K562 (cell line): ENCODE results near the gene EHMT2. TPM values are rescaled to one million over a fixed set of nuclear protein-coding genes. Genes with fewer than 3 reads are reported as not detected.

ENCODE experiments used
- BACH1 ChIP-seq: fragments of 200-800 bp; sonication (Bioruptor generic); IDR thresholded peaks from 2 replicates; pipeline ENCODE4 v1.6.1; 2016; ENCODE audit warnings: missing genetic modification characterization, missing compliant biosample characterization
- CBFA2T3 ChIP-seq: fragments of 450-650 bp; IDR thresholded peaks from 2 replicates; pipeline ENCODE4 v1.6.1; 2017
- CTBP1 ChIP-seq: fragments of 450-650 bp; IDR thresholded peaks from 2 replicates; pipeline ENCODE4 v1.6.1; 2016; ENCODE audit warnings: borderline replicate concordance
- E2F3 ChIP-seq: fragments of 250-450 bp; sonication (Bioruptor Pico); IDR thresholded peaks from 2 replicates; pipeline ENCODE4 v1.4.0; 2020; ENCODE audit warnings: mild to moderate bottlenecking
- ETV5 ChIP-seq: sonication (generic); formaldehyde crosslinking; IDR thresholded peaks from 2 replicates; pipeline ENCODE4 v1.4.0; 2020; ENCODE audit warnings: low read depth, mild to moderate bottlenecking, missing genetic modification reagents
- HIVEP1 ChIP-seq: fragments of 250-450 bp; sonication (Bioruptor Pico); IDR thresholded peaks from 2 replicates; pipeline ENCODE4 v1.4.0; 2020; ENCODE audit warnings: mild to moderate bottlenecking
- NR4A1 ChIP-seq, 2 experiments: fragments of 250-450 bp in 1 of 2; fragments of 450-650 bp in 1 of 2; sonication (Bioruptor Pico) in 1 of 2; IDR thresholded peaks; 2 replicates each; pipeline versions ENCODE4 v1.4.0 to v1.6.1; 2016 to 2020; ENCODE audit warnings: mild to moderate bottlenecking in 2 of 2, missing compliant biosample characterization in 1 of 2, missing genetic modification characterization in 1 of 2, moderate library complexity in 1 of 2
- SMAD1 ChIP-seq: fragments of 150-350 bp; IDR thresholded peaks from 2 replicates; pipeline ENCODE4 v1.6.1; 2014; ENCODE audit warnings: low read length, low read depth; ENCODE audit not compliant: partially characterized antibody
- SRF ChIP-seq, 2 experiments: fragments of 250-450, 450-650 bp in 1 of 2; sonication (Bioruptor Pico) in 1 of 2; sonication (generic) in 1 of 2; formaldehyde crosslinking; IDR thresholded peaks; 2 replicates each; pipeline versions ENCODE4 v1.5.0 to v1.5.1; 2020 to 2022; ENCODE audit warnings: mild to moderate bottlenecking in 1 of 2, missing genetic modification reagents in 1 of 2
- TBL1XR1 ChIP-seq, 2 experiments: IDR thresholded peaks; 2 replicates each; pipeline ENCODE4 v1.6.1; 2012; ENCODE audit warnings: improper control_type of control experiment in 2 of 2, low read length in 2 of 2, mild to moderate bottlenecking in 1 of 2
- ZBTB7A ChIP-seq: IDR thresholded peaks from 2 replicates; pipeline ENCODE4 v1.6.1; 2011; ENCODE audit warnings: low read depth, mild to moderate bottlenecking, low read length, moderate library complexity, borderline replicate concordance; ENCODE audit not compliant: control insufficient read depth
- ZEB2 ChIP-seq: fragments of 450-650 bp; IDR thresholded peaks from 2 replicates; pipeline ENCODE4 v1.6.1; 2016
- ZFP30 ChIP-seq: fragments of 250-450 bp; sonication (Bioruptor Pico); IDR thresholded peaks from 2 replicates; pipeline ENCODE4 v1.8.0; 2022; ENCODE audit warnings: moderate library complexity, mild to moderate bottlenecking, inconsistent platforms, borderline replicate concordance
- ZNF224 ChIP-seq: sonication (generic); formaldehyde crosslinking; IDR thresholded peaks from 2 replicates; pipeline ENCODE4 v1.8.0; 2022; ENCODE audit warnings: mild to moderate bottlenecking, missing genetic modification reagents
- polyA plus RNA-seq, 8 experiments: library from polyadenylated mRNA; depleted of rRNA in 4 of 8; stranded (reverse) in 5 of 8; unstranded in 3 of 8; fragments of >200 nt; fragmentation: Nextera tagmentation in 2 of 8; fragmentation: Illumina TruSeq in 1 of 8; extraction: Ambion mirVana in 2 of 8; extraction: Trizol in 1 of 8; gene quantifications; 2 replicates each; pipeline versions ENCODE4 v1.2.1 to v1.2.3, GENCODE V29; 2011 to 2014; ENCODE audit warnings: inconsistent platforms in 1 of 8, missing spikeins in 1 of 8
- total RNA-seq, 7 experiments: library from RNA; depleted of rRNA in 6 of 7; stranded (reverse); fragments of >200 nt in 6 of 7; fragmentation: Illumina TruSeq in 2 of 7; extraction: Trizol in 2 of 7; gene quantifications; 2 replicates each; pipeline versions ENCODE4 v1.2.1 to v1.2.3, GENCODE V29; 2011 to 2021; ENCODE audit warnings: low replicate concordance in 1 of 7
- TF ChIP-seq, protein P1 (sequence below): fragments of 250-450 bp; sonication (Bioruptor Pico); IDR thresholded peaks from 2 replicates; pipeline ENCODE4 v1.8.0; 2022; ENCODE audit warnings: moderate library complexity, mild to moderate bottlenecking, inconsistent platforms
- TF ChIP-seq, protein P2 (sequence below): sonication (generic); formaldehyde crosslinking; IDR thresholded peaks from 2 replicates; pipeline ENCODE4 v1.8.1; 2023; ENCODE audit warnings: mild to moderate bottlenecking, missing genetic modification reagents
- TF ChIP-seq, protein P3 (sequence below): fragments of 450-650 bp; IDR thresholded peaks from 2 replicates; pipeline ENCODE4 v1.6.1; 2014; ENCODE audit warnings: low read depth, mild to moderate bottlenecking, moderate library complexity, borderline replicate concordance
- TF ChIP-seq, protein P4 (sequence below): fragments of 450-650 bp; formaldehyde crosslinking; conservative IDR thresholded peaks from 2 replicates; pipeline ENCODE4 v1.4.0; 2022; ENCODE audit warnings: mild to moderate bottlenecking, missing genetic modification characterization

The EHMT2 gene
- total and polyA plus RNA-seq, 9 of the 15 experiments (the other 6 are each of a cell fraction or from before 2014, with no cell fraction given), result 2.1 to 63.8 (median 38.5) TPM

DNA sequence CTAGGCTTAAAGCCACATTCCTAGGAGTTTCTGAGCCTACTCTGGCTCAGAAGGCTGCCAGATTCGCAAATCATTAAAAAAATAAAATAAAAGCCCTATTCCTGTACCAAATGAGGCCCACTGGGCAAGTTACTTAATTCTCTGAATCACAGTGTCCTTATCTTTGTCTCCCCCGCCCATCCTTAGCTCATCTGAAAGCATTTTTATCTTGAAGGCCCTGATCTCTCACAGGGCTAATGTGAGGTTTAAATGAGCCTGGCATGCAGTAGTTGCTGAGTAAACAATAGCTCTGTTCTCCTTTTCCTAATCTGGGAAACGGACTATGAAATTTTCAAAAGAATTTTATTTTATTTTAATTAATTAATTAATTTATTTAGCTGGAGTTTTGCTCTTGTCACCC, 6.5 kb upstream of the EHMT2 start (continued):
- TF ChIP-seq ZFP30 (no peak), CTBP1 (0 out of 2 replicates have a peak, but pooled peaks have one; percentile 42), ZEB2 (no peak), HIVEP1 (CRISPR knock-in tag) (no peak), ETV5 (CRISPR knock-in tag) (no peak), ZNF224 (CRISPR knock-in tag) (no peak), SRF (CRISPR knock-in tag; IDR thresholded peaks at IDR 0.05) (no peak), SMAD1 (no peak), CBFA2T3 (peak; percentile 63), TBL1XR1 (IDR thresholded peaks at IDR 0.05; ENCODE audit: low read length in 2 of 2) (peak in 1 of 2 experiments; percentile 17; a peak in 1 of 4 replicates), E2F3 (CRISPR knock-in tag) (no peak), ZBTB7A (no peak), NR4A1 (CRISPR knock-in tag; IDR thresholded peaks at IDR 0.05) (no peak), NR4A1 (tag; IDR thresholded peaks at IDR 0.05) (no peak), BACH1 (no peak)
- TF ChIP-seq, protein P1, sequence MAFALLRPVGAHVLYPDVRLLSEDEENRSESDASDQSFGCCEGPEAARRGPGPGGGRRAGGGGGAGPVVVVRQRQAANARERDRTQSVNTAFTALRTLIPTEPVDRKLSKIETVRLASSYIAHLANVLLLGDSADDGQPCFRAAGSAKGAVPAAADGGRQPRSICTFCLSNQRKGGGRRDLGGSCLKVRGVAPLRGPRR (CRISPR knock-in tag), result no peak
- TF ChIP-seq, protein P2, sequence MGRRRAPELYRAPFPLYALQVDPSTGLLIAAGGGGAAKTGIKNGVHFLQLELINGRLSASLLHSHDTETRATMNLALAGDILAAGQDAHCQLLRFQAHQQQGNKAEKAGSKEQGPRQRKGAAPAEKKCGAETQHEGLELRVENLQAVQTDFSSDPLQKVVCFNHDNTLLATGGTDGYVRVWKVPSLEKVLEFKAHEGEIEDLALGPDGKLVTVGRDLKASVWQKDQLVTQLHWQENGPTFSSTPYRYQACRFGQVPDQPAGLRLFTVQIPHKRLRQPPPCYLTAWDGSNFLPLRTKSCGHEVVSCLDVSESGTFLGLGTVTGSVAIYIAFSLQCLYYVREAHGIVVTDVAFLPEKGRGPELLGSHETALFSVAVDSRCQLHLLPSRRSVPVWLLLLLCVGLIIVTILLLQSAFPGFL (CRISPR knock-in tag), result no peak
- TF ChIP-seq, protein P3, sequence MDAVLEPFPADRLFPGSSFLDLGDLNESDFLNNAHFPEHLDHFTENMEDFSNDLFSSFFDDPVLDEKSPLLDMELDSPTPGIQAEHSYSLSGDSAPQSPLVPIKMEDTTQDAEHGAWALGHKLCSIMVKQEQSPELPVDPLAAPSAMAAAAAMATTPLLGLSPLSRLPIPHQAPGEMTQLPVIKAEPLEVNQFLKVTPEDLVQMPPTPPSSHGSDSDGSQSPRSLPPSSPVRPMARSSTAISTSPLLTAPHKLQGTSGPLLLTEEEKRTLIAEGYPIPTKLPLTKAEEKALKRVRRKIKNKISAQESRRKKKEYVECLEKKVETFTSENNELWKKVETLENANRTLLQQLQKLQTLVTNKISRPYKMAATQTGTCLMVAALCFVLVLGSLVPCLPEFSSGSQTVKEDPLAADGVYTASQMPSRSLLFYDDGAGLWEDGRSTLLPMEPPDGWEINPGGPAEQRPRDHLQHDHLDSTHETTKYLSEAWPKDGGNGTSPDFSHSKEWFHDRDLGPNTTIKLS, result no peak
- TF ChIP-seq, protein P4, sequence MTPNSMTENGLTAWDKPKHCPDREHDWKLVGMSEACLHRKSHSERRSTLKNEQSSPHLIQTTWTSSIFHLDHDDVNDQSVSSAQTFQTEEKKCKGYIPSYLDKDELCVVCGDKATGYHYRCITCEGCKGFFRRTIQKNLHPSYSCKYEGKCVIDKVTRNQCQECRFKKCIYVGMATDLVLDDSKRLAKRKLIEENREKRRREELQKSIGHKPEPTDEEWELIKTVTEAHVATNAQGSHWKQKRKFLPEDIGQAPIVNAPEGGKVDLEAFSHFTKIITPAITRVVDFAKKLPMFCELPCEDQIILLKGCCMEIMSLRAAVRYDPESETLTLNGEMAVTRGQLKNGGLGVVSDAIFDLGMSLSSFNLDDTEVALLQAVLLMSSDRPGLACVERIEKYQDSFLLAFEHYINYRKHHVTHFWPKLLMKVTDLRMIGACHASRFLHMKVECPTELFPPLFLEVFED, result no peak
